T-helper 2 cell treated with Interferon-gamma antibody and Interleukin-4, amounts not matched to agents 5 μg/mL and 100 μg/mL, for 36 hours (primary cell): ENCODE data around the gene ZNF217.
"Not testable (repeated sequence)": the region's sequence is repeated elsewhere in the genome, so short reads cannot be mapped to it uniquely, and the experiment has no call there.

Source experiments
- DNase-seq: peaks from one replicate; pipeline ENCODE4 v3.0.0; 2021; ENCODE audit warnings: low spot score
- H3K27ac Mint-ChIP-seq: one replicate; pipeline ENCODE4 v1.8.0; 2021; ENCODE audit warnings: mild to moderate bottlenecking, mixed read lengths
- H3K27me3 Mint-ChIP-seq: one replicate; pipeline ENCODE4 v1.8.0; 2021; ENCODE audit warnings: low read depth, mixed read lengths
- H3K36me3 Mint-ChIP-seq: one replicate; pipeline ENCODE4 v1.8.0; 2021; ENCODE audit warnings: low read depth, mixed read lengths
- H3K4me1 Mint-ChIP-seq: one replicate; pipeline ENCODE4 v1.8.0; 2021; ENCODE audit warnings: low read depth, mixed read lengths
- H3K4me3 Mint-ChIP-seq: one replicate; pipeline ENCODE4 v1.8.0; 2022; ENCODE audit warnings: mild to moderate bottlenecking, moderate library complexity, mixed read lengths
- H3K9me3 Mint-ChIP-seq: one replicate; pipeline ENCODE4 v1.8.0; 2021; ENCODE audit warnings: mixed read lengths

The ZNF217 gene

GRCh38 chr20:53587157-53587703, 6.4 kb downstream of the ZNF217 start:
- DNase-seq, H3K9me3 Mint-ChIP-seq, H3K27me3 Mint-ChIP-seq: not testable (repeated sequence)
- Mint-ChIP-seq H3K4me3 (peak overlapping the region; percentile 76), H3K36me3 (peaks cover 47% of the 10 kb centered on the region), H3K4me1 (peaks cover 68% of the 10 kb centered on the region), H3K27ac (peak overlapping the region; percentile 83)

GRCh38 chr20:53586640-53587039, 7.0 kb downstream of the ZNF217 start:
- peak overlapping the region; percentile 83 for H3K27ac Mint-ChIP-seq
- peaks cover 72% of the 10 kb centered on the region for H3K4me1 Mint-ChIP-seq
- H3K27me3 Mint-ChIP-seq = no peaks in the 10 kb centered on the region
- H3K4me3 Mint-ChIP-seq = peak overlapping the region; percentile 76
- peaks cover 47% of the 10 kb centered on the region for H3K36me3 Mint-ChIP-seq
- H3K9me3 Mint-ChIP-seq = no peaks in the 10 kb centered on the region
- no peak for DNase-seq

- not testable (repeated sequence) for DNase-seq, H3K9me3 Mint-ChIP-seq, H3K27me3 Mint-ChIP-seq
- peaks cover 46% of the 10 kb centered on the region for H3K36me3 Mint-ChIP-seq
- H3K4me1 Mint-ChIP-seq = peaks cover 70% of the 10 kb centered on the region
- H3K4me3 Mint-ChIP-seq = peak overlapping the region; percentile 76
- peak overlapping the region; percentile 83 for H3K27ac Mint-ChIP-seq
Measured at GRCh38 chr20:53585910-53586309, 7.7 kb downstream of the ZNF217 start.

- Mint-ChIP-seq H3K4me1 (peaks cover 72% of the 10 kb centered on the region), H3K36me3 (peaks cover 48% of the 10 kb centered on the region), H3K27ac (peak overlapping the region; percentile 83), H3K4me3 (peak overlapping the region; percentile 84)
- not testable (repeated sequence) for H3K9me3 Mint-ChIP-seq, DNase-seq, H3K27me3 Mint-ChIP-seq
Measured at GRCh38 chr20:53585004-53585569, 8.6 kb downstream of the ZNF217 start.

GRCh38 chr20:53584550-53584913, 9.1 kb downstream of the ZNF217 start:
- H3K36me3 Mint-ChIP-seq = peaks cover 51% of the 10 kb centered on the region
- peaks cover 72% of the 10 kb centered on the region for H3K4me1 Mint-ChIP-seq
- peak overlapping the region; percentile 84 for H3K4me3 Mint-ChIP-seq
- H3K27ac Mint-ChIP-seq = peak overlapping the region; percentile 71
- H3K27me3 Mint-ChIP-seq, H3K9me3 Mint-ChIP-seq, DNase-seq: not testable (repeated sequence)

- peak overlapping the region; percentile 84 for H3K4me3 Mint-ChIP-seq
- H3K27ac Mint-ChIP-seq = peak overlapping the region; percentile 71
- not testable (repeated sequence) for H3K27me3 Mint-ChIP-seq, H3K9me3 Mint-ChIP-seq, DNase-seq
- peaks cover 52% of the 10 kb centered on the region for H3K36me3 Mint-ChIP-seq
- H3K4me1 Mint-ChIP-seq = peaks cover 73% of the 10 kb centered on the region
Measured at GRCh38 chr20:53583660-53584549, 9.7 kb downstream of the ZNF217 start.

- Mint-ChIP-seq H3K27me3 (no peaks in the 10 kb centered on the region), H3K4me3 (peak overlapping the region; percentile 84)
Measured at GRCh38 chr20:53582574-53583351, 10.9 kb downstream of the ZNF217 start.

GRCh38 chr20:53582251-53582570, 11.4 kb downstream of the ZNF217 start:
- H3K36me3 Mint-ChIP-seq = peaks cover 67% of the 10 kb centered on the region
- H3K4me3 Mint-ChIP-seq = peak overlapping the region; percentile 84
- H3K27ac Mint-ChIP-seq = peak overlapping the region; percentile 91
- DNase-seq = no peak
- peaks cover 79% of the 10 kb centered on the region for H3K4me1 Mint-ChIP-seq
- no peaks in the 10 kb centered on the region for H3K27me3 Mint-ChIP-seq
- H3K9me3 Mint-ChIP-seq = no peaks in the 10 kb centered on the region

More at GRCh38 chr20:53582574-53583351, 10.9 kb downstream of the ZNF217 start:
- Mint-ChIP-seq H3K36me3 (peaks cover 62% of the 10 kb centered on the region), H3K4me1 (peaks cover 76% of the 10 kb centered on the region), H3K27ac (peak overlapping the region; percentile 91), H3K9me3 (no peaks in the 10 kb centered on the region)
- peak; percentile 55 for DNase-seq

GRCh38 chr20:53581444-53582250, 12.0 kb downstream of the ZNF217 start:
- peaks cover 74% of the 10 kb centered on the region for H3K4me1 Mint-ChIP-seq
- no peaks in the 10 kb centered on the region for H3K27me3 Mint-ChIP-seq
- peaks cover 72% of the 10 kb centered on the region for H3K36me3 Mint-ChIP-seq
- DNase-seq = peak; percentile 11
- H3K4me3 Mint-ChIP-seq = peak overlapping the region; percentile 84
- peak overlapping the region; percentile 91 for H3K27ac Mint-ChIP-seq
- H3K9me3 Mint-ChIP-seq = no peaks in the 10 kb centered on the region

- DNase-seq = no peak
- peaks cover 72% of the 10 kb centered on the region for H3K4me1 Mint-ChIP-seq
Measured at GRCh38 chr20:53580376-53581111, 13.1 kb downstream of the ZNF217 start.

GRCh38 chr20:53579581-53580375, 13.9 kb downstream of the ZNF217 start:
- peak overlapping the region; percentile 79 for H3K27ac Mint-ChIP-seq
- H3K4me3 Mint-ChIP-seq = peak overlapping the region; percentile 84
- DNase-seq = peak; percentile 27
- peaks cover 78% of the 10 kb centered on the region for H3K36me3 Mint-ChIP-seq
- H3K9me3 Mint-ChIP-seq = no peaks in the 10 kb centered on the region
- H3K27me3 Mint-ChIP-seq = no peaks in the 10 kb centered on the region
- peaks cover 73% of the 10 kb centered on the region for H3K4me1 Mint-ChIP-seq

More at GRCh38 chr20:53580376-53581111, 13.1 kb downstream of the ZNF217 start:
- H3K36me3 Mint-ChIP-seq = peaks cover 73% of the 10 kb centered on the region
- H3K27ac Mint-ChIP-seq = peak overlapping the region; percentile 79
- peak overlapping the region; percentile 84 for H3K4me3 Mint-ChIP-seq
- no peaks in the 10 kb centered on the region for H3K27me3 Mint-ChIP-seq
- no peaks in the 10 kb centered on the region for H3K9me3 Mint-ChIP-seq

- Mint-ChIP-seq H3K27ac (peak overlapping the region; percentile 79), H3K4me3 (peak overlapping the region; percentile 84), H3K36me3 (peaks cover 81% of the 10 kb centered on the region), H3K4me1 (peaks cover 70% of the 10 kb centered on the region), H3K9me3 (no peaks in the 10 kb centered on the region), H3K27me3 (no peaks in the 10 kb centered on the region)
- DNase-seq = no peak
Measured at GRCh38 chr20:53579266-53579580, 14.4 kb downstream of the ZNF217 start.
